IMR-90 (cell line): ENCODE results near the gene BTBD9. TPM values are rescaled to one million over a fixed set of nuclear protein-coding genes. Genes with fewer than 3 reads are reported as not detected.

Experiments used
- ATAC-seq: fragments of 200-7000 bp; cut with Tn5 transposase; 2 replicates; pipeline ENCODE4 v1.9.1; 2020; ENCODE audit warnings: low read depth, mild to moderate bottlenecking, moderate library complexity
- BruUV-seq: library from RNA; stranded (reverse); fragments of 400-500 nt; replicated peaks from 2 replicates; lab custom pipeline; 2021; lab: Mats Ljungman, UMichigan
- CTCF ChIA-PET: fragments of 300-600 bp; formaldehyde crosslinking; extraction: SDS; loops from one replicate; lab custom pipeline; 2021; ENCODE audit warnings: antibody characterized with exemption; lab: Yijun Ruan, JAX
- POLR2A ChIA-PET: fragments of 300-600 bp; sonication (Branson Sonifier 250); formaldehyde crosslinking; loops from one replicate; lab custom pipeline; 2022; ENCODE audit warnings: antibody characterized with exemption; ENCODE audit not compliant: unreplicated experiment; lab: Charles Lee
- DNase-seq: peaks from one replicate; pipeline ENCODE4 v3.0.0; 2013
- H2AFZ ChIP-seq: replicated peaks from 2 replicates; pipeline ENCODE3; 2013; ENCODE audit warnings: low read length, mild to moderate bottlenecking; ENCODE audit not compliant: poor library complexity
- H2AK5ac ChIP-seq: 2 replicates; pipeline ENCODE4 v1.6.1; 2013; ENCODE audit warnings: low read depth, low read length, inconsistent platforms
- H2AK9ac ChIP-seq: replicated peaks from 2 replicates; pipeline ENCODE3; 2013; ENCODE audit warnings: mild to moderate bottlenecking, low read depth, low read length, moderate library complexity; ENCODE audit not compliant: poor library complexity
- H2BK120ac ChIP-seq: 2 replicates; pipeline ENCODE4 v1.6.1; 2013; ENCODE audit warnings: low read depth, low read length, inconsistent platforms
- H2BK15ac ChIP-seq: 3 replicates; pipeline ENCODE4 v1.6.1; 2013; ENCODE audit warnings: low read depth, low read length, inconsistent platforms
- H2BK20ac ChIP-seq: 2 replicates; pipeline ENCODE4 v1.6.1; 2013; ENCODE audit warnings: low read depth, mild to moderate bottlenecking, inconsistent platforms, low read length, moderate library complexity
- H2BK5ac ChIP-seq: 2 replicates; pipeline ENCODE4 v1.6.1; 2013; ENCODE audit warnings: mild to moderate bottlenecking, low read depth, low read length, inconsistent platforms; ENCODE audit not compliant: poor library complexity, severe bottlenecking
- H3K14ac ChIP-seq: replicated peaks from 2 replicates; pipeline ENCODE4 v1.6.1; 2013; ENCODE audit warnings: low read depth, low read length, inconsistent platforms
- H3K18ac ChIP-seq: 2 replicates; pipeline ENCODE4 v1.6.1; 2013; ENCODE audit warnings: low read depth, low read length, control low read depth
- H3K23ac ChIP-seq: 2 replicates; pipeline ENCODE4 v1.6.1; 2013; ENCODE audit warnings: low read depth, low read length, inconsistent platforms
- H3K27ac ChIP-seq: 2 replicates; pipeline ENCODE4 v1.5.1; 2013; ENCODE audit warnings: mild to moderate bottlenecking, control low read depth, low read length; ENCODE audit not compliant: insufficient read depth
- H3K27me3 ChIP-seq: 2 replicates; pipeline ENCODE4 v1.6.1; 2013; ENCODE audit warnings: low read length; ENCODE audit not compliant: control insufficient read depth, insufficient read depth
- H3K36me3 ChIP-seq: 2 replicates; pipeline ENCODE4 v1.6.1; 2013; ENCODE audit warnings: low read length, mixed read lengths; ENCODE audit not compliant: control insufficient read depth, insufficient read depth
- H3K4ac ChIP-seq: 2 replicates; pipeline ENCODE4 v1.6.1; 2013; ENCODE audit warnings: low read depth, low read length, inconsistent platforms
- H3K4me1 ChIP-seq: 2 replicates; pipeline ENCODE4 v1.6.1; 2013; ENCODE audit warnings: low read length, mixed read lengths; ENCODE audit not compliant: control insufficient read depth, insufficient read depth
- H3K4me2 ChIP-seq: 2 replicates; pipeline ENCODE4 v1.6.1; 2013; ENCODE audit warnings: low read depth, mild to moderate bottlenecking, control low read depth, low read length, moderate library complexity
- H3K4me3 ChIP-seq: 2 replicates; pipeline ENCODE4 v1.5.1; 2013; ENCODE audit warnings: low read depth, mild to moderate bottlenecking, control low read depth, low read length, moderate library complexity; ENCODE audit not compliant: insufficient read depth
- H3K56ac ChIP-seq: 2 replicates; pipeline ENCODE4 v1.6.1; 2013; ENCODE audit warnings: low read length, inconsistent platforms; ENCODE audit not compliant: insufficient read depth; ENCODE audit errors: extremely low read depth
- H3K79me1 ChIP-seq, 2 experiments: 2 replicates each; pipeline ENCODE4 v1.6.1; 2013; ENCODE audit warnings: low read length in 2 of 2, inconsistent platforms in 1 of 2, low read depth in 1 of 2
- H3K9ac ChIP-seq: 2 replicates; pipeline ENCODE4 v1.6.1; 2013; ENCODE audit warnings: low read depth, low read length, control low read depth
- H3K9me1 ChIP-seq: 2 replicates; pipeline ENCODE4 v1.6.1; 2013; ENCODE audit warnings: low read length, inconsistent platforms; ENCODE audit not compliant: insufficient read depth
- H3K9me3 ChIP-seq: 2 replicates; pipeline ENCODE4 v1.6.1; 2013; ENCODE audit warnings: low read length; ENCODE audit not compliant: control insufficient read depth, insufficient read depth
- H4K20me1 ChIP-seq: 2 replicates; pipeline ENCODE4 v1.6.1; 2013; ENCODE audit warnings: low read length, inconsistent platforms; ENCODE audit not compliant: insufficient read depth
- H4K5ac ChIP-seq: 2 replicates; pipeline ENCODE4 v1.6.1; 2013; ENCODE audit warnings: mild to moderate bottlenecking, low read depth, low read length, control low read depth
- H4K8ac ChIP-seq, 2 experiments: 2 replicates each; pipeline ENCODE4 v1.6.1; 2013; ENCODE audit warnings: low read depth in 2 of 2, low read length in 2 of 2, control low read depth in 1 of 2, inconsistent platforms in 1 of 2
- H4K91ac ChIP-seq: 2 replicates; pipeline ENCODE4 v1.6.1; 2013; ENCODE audit warnings: low read depth, low read length, inconsistent platforms; ENCODE audit not compliant: insufficient read depth
- CEBPB ChIP-seq: IDR thresholded peaks from 2 replicates; pipeline ENCODE4 v1.6.1; 2012; ENCODE audit warnings: low read depth, low read length, improper control_type of control experiment
- WGBS, 2 experiments: methylation state at CpG; one replicate each; pipeline versions ENCODE4 v1.1.5 to v1.1.7; 2013; ENCODE audit warnings: missing lambda C conversion rate in 2 of 2; ENCODE audit not compliant: insufficient read length in 1 of 2; ENCODE audit errors: extremely low coverage in 2 of 2; 5-methylcytosine and 5-hydroxymethylcytosine counted together
- dilution Hi-C: fragments of 300-500 bp; cut with HindIII; formaldehyde crosslinking; loops from one replicate; pipeline ENCODE4 v1.14.3; 2018; ENCODE audit warnings: low sequenced_read_pairs; ENCODE audit not compliant: unreplicated experiment
- in situ Hi-C: fragments of 300-500 bp; cut with MboI; formaldehyde crosslinking; loops from 3 replicates; pipeline ENCODE4 v1.14.3; 2019; ENCODE audit warnings: low sequenced_read_pairs, inconsistent platforms, mixed read lengths
- intact Hi-C: fragments of 100-400 bp; cut with micrococcal nuclease; formaldehyde crosslinking; loops from 2 replicates; pipeline ENCODE4 v1.10.0; 2022
- polyA plus RNA-seq, 3 experiments: library from polyadenylated mRNA; depleted of rRNA; stranded (reverse); fragments of >200 nt; gene quantifications; 2 replicates each; pipeline ENCODE4 v1.2.3, GENCODE V29; 2012; ENCODE audit warnings: low replicate concordance in 1 of 3
- total RNA-seq: library from RNA; depleted of rRNA; stranded (reverse); fragments of >200 nt; gene quantifications from 2 replicates; pipeline ENCODE4 v1.2.3, GENCODE V29; 2012
- TF ChIP-seq, protein P1 (sequence below): fragments of 150-350 bp; IDR thresholded peaks from 2 replicates; pipeline ENCODE4 v1.6.1; 2016; ENCODE audit warnings: low read depth, mild to moderate bottlenecking, low read length, moderate library complexity, borderline replicate concordance

Gene BTBD9
- total and polyA plus RNA-seq, 2 of the 4 experiments (the other 2 are of a cell fraction), result 4.1 to 22.0 TPM

DNA sequence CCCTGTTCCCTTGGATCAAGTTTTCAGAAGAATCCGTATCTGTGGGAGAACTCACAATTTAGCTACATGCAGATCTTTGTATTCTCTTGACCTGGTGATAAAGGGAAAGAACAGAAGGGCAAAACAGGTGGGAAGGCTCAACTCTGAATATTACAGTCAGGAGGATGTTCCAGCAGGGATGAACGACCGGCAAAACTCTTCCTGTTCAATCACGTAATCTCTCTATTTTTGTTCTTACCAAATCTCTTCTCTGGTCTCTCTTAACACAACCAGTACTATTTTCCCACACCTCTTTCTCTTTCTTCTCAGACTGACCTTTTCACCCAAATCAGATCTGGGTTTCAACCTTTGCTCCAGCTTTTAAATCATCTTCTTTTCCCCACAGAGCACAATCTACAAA is 371.4 kb downstream of the BTBD9 start:
- no peak for ATAC-seq
- H2AFZ ChIP-seq, result no peak overlapping the region
- no peaks in the 10 kb centered on the region for H3K36me3 ChIP-seq
- no peak overlapping the region for H2AK5ac ChIP-seq
- intact Hi-C loops, result no loop called here
- H3K4me1 ChIP-seq, result peaks cover 25% of the 10 kb centered on the region
- no peak overlapping the region for H3K4me2 ChIP-seq
- no peaks in the 10 kb centered on the region for H3K27me3 ChIP-seq
- H3K18ac ChIP-seq, result no peak overlapping the region
- ChIA-PET CTCF (no interaction called here), POLR2A (no interaction called here)
- H2BK120ac ChIP-seq, result no peak overlapping the region; the same call in 1 of the 2 replicates
- no peak overlapping the region for H4K5ac ChIP-seq
- no TSS peak for BruUV-seq
- no peak overlapping the region for H3K23ac ChIP-seq
- H4K91ac ChIP-seq, result no peak overlapping the region
- no peak overlapping the region for H3K56ac ChIP-seq
- H3K14ac ChIP-seq, result 0 out of 2 replicates have a peak overlapping the region, but pooled peaks have one; percentile 20
- no peaks in the 10 kb centered on the region for H3K9me3 ChIP-seq
- H3K4ac ChIP-seq, result no peak overlapping the region
- dilution Hi-C loops, result no loop called here
- H4K20me1 ChIP-seq, result no peaks in the 10 kb centered on the region
- no peak overlapping the region for H2AK9ac ChIP-seq
- H3K9ac ChIP-seq, result no peak overlapping the region
- in situ Hi-C loops, result no loop called here
- peaks cover 23% of the 10 kb centered on the region for H3K9me1 ChIP-seq
- 40% methylated on average over 2 of the region's 4 CpGs; no CpG with 5 or more reads in 1 of the 2 experiments for WGBS, 2 experiments
- H2BK5ac ChIP-seq, result no peak overlapping the region
- peak overlapping the region; percentile 6; the same call in 1 of the 3 replicates for H2BK15ac ChIP-seq
- no peak overlapping the region for H3K27ac ChIP-seq
- no peak overlapping the region for H3K4me3 ChIP-seq
- no peak for DNase-seq
- peaks cover 0 to 15% of the 10 kb centered on the region in 2 experiments; a peak in 2 of 4 replicates for H3K79me1 ChIP-seq
- TF ChIP-seq CEBPB, result no peak
- TF ChIP-seq, protein P1, sequence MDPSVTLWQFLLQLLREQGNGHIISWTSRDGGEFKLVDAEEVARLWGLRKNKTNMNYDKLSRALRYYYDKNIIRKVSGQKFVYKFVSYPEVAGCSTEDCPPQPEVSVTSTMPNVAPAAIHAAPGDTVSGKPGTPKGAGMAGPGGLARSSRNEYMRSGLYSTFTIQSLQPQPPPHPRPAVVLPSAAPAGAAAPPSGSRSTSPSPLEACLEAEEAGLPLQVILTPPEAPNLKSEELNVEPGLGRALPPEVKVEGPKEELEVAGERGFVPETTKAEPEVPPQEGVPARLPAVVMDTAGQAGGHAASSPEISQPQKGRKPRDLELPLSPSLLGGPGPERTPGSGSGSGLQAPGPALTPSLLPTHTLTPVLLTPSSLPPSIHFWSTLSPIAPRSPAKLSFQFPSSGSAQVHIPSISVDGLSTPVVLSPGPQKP, result no peak
- H2BK20ac ChIP-seq, result no peak overlapping the region
- no peak overlapping the region for H4K8ac ChIP-seq
